ENCODE results near the gene SMG5.

SMG5 gene

DNA sequence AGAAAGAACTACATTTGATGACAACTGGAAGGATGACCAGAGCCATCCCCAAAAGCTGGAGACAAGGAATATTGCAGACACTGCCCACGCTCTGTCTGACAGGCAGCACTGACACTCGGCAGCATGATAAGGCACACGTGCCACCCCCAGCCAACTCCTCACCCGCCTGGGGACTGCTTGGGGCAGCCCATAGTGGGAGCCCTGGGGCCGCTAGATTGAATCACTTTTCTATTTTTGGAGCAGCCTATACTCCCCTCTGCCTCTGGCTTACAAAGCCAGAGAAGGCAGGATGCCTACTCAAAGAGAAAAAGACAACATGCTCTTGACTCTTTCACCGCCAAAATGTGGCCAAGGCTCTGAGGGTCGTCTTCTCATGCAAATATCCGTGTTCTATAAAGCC is 1.3 kb downstream of the SMG5 start:
- DNase-seq (ENCODE audit: low read depth in 2 of 2), result peak; percentile 47 to 53

- DNase-seq (ENCODE audit: low read depth in 2 of 2), result no peak
Measured at GRCh38 chr1:156279837-156280236, 2.8 kb downstream of the SMG5 start.

DNA sequence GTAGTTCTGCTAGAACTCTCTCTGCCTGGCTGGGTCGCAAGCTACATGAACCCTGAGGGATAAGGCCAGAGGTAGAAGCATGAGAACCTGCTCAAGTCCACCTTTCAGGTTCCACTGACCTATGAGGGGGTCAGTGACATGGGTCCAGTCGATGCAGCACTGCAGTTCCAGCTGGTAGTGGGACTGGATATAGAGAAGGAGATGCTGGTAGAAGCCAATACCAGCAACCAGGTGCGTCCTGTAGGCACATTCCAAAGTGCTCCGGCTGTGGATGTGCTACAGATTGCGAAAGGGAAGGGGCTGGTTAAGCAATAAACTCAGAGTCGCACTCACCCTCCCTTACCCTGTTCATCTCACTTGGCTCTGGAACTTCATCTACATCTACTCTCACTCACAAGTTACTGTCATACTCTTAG is 5.7 kb downstream of the SMG5 start:
- DNase-seq (ENCODE audit: low read depth in 2 of 2), result no peak

DNA sequence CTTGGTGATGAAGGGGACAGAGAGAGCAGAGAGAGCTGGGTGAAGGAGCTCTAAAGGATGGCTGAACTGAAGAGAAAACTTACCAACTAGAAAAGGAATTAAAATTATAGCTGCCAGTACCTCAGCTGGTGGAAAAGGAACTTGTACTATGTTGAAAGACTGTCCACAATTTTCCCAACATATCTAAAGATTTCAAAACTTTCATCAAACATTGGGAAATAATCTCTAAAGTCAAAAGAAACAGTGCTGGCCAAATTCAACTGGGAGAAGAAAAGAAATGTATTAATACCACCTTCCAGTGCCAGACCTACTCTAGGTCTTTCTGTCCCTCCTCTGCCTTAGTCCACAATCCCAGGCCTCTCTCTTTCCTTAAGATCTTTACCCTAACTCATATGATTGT is 6.1 kb downstream of the SMG5 start:
- no peak for DNase-seq (ENCODE audit: low read depth in 2 of 2)

- no peak for DNase-seq (ENCODE audit: low read depth in 2 of 2)
Measured at GRCh38 chr1:156270314-156270713, 12.3 kb downstream of the SMG5 start.

DNA sequence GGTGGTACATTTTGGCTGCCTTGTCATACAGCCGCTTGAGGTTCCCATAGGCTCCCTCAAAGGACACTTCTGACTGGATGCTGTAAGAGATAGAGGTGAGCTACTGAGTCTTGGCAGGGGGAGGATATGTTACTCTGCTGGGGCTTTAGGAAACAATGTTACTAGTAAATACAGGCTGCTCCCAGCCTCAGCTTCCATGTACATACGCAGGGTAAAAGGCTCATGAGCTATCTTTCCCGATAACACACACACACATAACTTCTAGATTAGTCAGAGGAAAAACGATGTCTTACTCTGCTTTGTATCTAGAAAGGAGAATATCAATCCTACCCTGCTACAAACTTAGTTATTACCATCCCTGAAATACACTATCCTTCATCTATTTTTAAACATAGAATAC is 14.3 kb downstream of the SMG5 start:
- DNase-seq (ENCODE audit: low read depth in 2 of 2), result no peak

DNA sequence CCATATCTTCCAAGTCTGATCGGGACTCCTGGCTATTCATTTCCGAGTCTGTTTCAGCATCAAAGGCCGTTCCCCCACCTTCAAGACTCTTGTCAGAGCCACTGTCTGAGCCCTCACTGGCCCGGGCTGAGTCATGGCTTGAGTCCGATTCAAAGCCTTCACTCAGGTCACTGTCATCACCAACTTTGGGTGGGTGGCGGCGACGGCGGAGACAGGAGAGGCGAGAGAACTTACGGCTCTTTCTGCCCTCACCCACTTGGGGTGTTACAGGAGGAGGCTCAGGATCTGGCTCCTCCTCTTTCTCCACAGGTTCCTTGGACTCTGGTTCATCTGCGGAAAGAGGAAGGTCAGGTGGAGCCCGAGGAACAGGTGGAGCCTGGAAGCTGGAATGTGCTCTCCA is 16.6 kb downstream of the SMG5 start:
- no peak for DNase-seq (ENCODE audit: low read depth in 2 of 2)

DNA sequence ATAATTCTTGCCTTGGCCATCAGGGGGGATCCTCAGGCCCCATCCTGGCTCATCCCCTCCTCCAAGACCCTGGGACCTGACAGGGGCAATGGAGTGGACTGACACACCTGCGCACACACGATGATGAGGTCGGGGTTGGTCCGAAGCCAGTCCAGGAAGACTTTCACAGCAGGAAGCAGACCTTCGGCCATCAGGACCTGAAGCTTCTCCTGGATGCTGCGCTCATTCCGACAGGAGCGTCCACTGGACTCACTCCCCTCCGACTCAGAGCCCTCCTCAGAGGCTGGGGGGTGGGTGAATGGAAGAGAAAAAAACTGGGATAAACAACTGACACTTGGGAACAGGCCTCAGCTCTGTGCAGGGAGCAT is 19.4 kb downstream of the SMG5 start:
- no peak for DNase-seq (ENCODE audit: low read depth in 2 of 2)

GRCh38 chr1:156262461-156263287 is 20.0 kb downstream of the SMG5 start:
- no peak for DNase-seq (ENCODE audit: low read depth in 2 of 2)

DNA sequence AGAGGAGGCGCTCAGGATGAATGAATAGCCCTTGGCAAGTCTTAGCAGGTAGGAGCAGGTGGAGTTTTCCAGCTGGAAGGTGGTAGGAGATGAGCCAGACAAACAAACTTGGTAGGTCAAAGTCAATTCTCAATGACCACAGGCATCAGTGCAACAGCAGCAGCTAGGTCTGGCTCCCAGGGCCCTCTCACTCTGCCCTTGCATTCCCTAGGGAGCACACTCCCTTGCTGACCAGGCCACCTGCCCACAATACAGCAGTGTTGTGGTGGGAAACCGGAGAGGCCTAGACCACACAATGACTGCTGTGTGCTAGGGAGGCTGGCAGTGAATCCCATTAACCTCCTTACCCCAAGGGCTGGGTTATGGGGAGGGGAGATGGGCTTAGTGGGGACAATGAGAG is 21.7 kb downstream of the SMG5 start:
- no peak for DNase-seq (ENCODE audit: low read depth in 2 of 2)

DNA sequence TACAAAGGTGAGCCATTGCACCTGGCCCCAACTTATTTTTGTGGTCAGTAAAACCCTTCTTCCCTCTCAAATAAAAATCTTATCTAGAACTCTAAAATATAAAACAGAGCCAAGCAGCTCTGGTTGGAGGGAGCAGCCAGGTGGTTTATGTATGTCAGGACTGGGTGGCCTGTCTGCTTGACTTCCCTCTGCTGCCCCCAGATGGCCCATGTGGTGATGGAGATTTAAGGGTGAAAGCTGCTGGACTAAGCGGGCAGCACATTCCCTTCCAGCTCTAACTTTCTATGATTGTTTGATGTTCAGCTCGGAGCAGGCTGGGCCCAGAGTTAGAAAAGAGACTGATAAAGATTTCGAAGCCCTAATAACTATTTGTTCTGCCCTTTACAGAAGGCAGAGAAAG is 22.8 kb downstream of the SMG5 start:
- no peak for DNase-seq (ENCODE audit: low read depth in 2 of 2)

- DNase-seq (ENCODE audit: low read depth in 2 of 2), result no peak
Measured at GRCh38 chr1:156258859-156259258, 23.8 kb downstream of the SMG5 start.

GRCh38 chr1:156257711-156258110 is 24.9 kb downstream of the SMG5 start:
- DNase-seq (ENCODE audit: low read depth in 2 of 2), result no peak

GRCh38 chr1:156253634-156254033 is 29.0 kb downstream of the SMG5 start:
- DNase-seq (ENCODE audit: low read depth in 2 of 2), result no peak

DNA sequence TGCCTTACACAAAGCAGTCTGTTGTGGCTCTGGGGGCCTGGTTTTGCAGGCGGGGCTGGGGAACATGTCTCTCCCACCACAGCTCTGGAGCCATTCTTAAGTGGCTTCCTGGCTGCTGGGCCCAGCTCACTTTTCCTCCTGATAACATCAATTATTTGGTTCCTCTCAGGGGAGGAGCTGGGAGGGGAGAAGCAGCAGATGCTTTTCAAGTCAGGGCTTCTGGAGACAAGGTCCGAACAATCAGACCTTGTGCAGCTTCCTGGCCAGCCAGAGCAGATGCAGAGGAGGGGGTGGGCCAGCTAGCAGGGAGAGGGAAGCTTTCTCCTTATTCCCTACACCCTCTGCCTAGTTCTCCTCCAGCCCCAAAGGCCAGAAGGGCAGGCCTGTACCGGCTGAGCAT is 31.1 kb downstream of the SMG5 start:
- no peak for DNase-seq (ENCODE audit: low read depth in 2 of 2)

DNA sequence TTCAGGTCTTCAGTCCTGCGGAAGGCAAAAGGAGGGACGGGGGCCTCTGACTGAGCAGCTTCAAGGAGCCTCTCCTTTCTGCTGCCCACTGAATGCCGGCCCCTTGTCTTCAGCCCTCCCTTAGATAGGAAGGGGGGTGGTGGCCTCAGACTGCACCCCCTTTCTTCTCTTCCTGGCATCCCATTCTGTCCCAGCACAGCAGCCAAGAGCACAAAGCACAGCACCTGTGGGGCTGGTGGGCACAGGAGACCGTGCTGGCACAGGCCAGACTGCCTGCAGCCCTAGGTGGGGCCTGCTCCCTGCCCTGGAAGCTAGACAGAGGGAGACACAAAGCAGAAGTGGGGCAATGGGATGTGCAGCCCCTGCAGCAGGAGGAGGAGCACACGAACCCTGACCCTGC is 33.0 kb downstream of the SMG5 start:
- DNase-seq (ENCODE audit: low read depth in 2 of 2), result no peak

DNA sequence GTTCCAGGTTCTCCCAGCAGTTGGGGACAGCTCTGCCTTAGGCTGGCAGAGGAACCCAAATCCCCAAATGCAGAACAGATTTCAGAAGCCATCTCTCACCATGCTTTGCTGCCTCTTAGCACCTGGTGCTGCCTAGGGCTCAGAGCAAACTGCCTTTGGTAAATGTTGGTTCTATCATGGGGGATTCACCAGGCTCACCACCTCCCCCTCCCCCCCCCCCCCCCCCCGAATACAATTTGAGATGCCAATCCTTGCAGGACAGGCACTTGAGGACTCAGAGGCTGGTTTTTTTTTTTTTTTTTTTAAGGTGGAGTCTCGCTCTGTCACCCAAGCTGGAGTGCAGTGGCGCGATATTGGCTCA is 34.3 kb downstream of the SMG5 start:
- DNase-seq (ENCODE audit: low read depth in 2 of 2), result no peak

- DNase-seq (ENCODE audit: low read depth in 2 of 2), result no peak
Measured at GRCh38 chr1:156247460-156248322, 34.9 kb downstream of the SMG5 start, which contains the start of gene PAQR6. PAQR6 (minus strand) TSS chr1:156248056; CDS start chr1:156246731, 1,325 bp downstream.

DNA sequence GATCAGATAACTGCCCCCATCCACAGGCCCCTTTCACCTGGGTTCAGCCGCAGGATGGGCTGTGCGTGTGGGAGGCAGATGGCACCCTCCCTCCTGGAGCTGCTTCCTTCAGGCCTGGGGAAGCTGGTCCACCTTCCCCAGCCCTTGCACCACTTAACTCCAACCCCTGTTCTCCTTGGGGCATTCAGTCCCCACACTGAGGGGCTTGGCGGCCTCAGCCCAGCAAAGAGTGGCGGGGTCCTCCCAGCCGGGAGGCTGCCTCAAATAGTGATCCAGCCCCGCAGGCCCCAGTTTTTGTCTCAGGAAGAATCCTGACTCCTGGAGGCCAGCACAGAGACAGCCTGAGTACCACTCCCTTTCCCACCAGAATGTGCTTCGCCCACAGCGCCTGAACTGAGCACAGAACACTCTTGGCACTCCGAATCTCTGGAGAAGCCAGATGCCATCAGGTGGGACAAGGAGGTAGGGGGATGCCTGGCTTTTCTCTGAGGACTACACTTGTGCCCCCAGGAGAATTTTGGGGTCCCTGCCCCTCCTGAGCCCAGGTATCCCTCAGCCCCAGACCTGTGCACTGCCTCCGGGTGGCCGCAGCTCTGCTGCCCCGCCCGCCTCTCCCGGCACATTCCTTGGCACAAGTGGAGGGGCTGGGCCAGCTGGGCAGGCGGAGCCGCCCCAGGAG is 35.7 kb downstream of the SMG5 start:
- DNase-seq (ENCODE audit: low read depth in 2 of 2), result no peak

GRCh38 chr1:156246241-156246780 is 36.3 kb downstream of the SMG5 start:
- DNase-seq (ENCODE audit: low read depth in 2 of 2), result no peak

GRCh38 chr1:156245451-156246232 is 37.0 kb downstream of the SMG5 start:
- no peak for DNase-seq (ENCODE audit: low read depth in 2 of 2)
